HG03108 (cell line): ENCODE results near the gene CNIH2.
"Not testable (repeated sequence)": the region's sequence is repeated elsewhere in the genome, so short reads cannot be mapped to it uniquely, and the experiment has no call there.

ENCODE experiments used
- ATAC-seq: cut with Tn5 transposase; IDR thresholded peaks from one replicate; pipeline ENCODE4 v1.9.1; 2021; ENCODE audit warnings: moderate library complexity; ENCODE audit not compliant: unreplicated experiment

CNIH2 gene

DNA sequence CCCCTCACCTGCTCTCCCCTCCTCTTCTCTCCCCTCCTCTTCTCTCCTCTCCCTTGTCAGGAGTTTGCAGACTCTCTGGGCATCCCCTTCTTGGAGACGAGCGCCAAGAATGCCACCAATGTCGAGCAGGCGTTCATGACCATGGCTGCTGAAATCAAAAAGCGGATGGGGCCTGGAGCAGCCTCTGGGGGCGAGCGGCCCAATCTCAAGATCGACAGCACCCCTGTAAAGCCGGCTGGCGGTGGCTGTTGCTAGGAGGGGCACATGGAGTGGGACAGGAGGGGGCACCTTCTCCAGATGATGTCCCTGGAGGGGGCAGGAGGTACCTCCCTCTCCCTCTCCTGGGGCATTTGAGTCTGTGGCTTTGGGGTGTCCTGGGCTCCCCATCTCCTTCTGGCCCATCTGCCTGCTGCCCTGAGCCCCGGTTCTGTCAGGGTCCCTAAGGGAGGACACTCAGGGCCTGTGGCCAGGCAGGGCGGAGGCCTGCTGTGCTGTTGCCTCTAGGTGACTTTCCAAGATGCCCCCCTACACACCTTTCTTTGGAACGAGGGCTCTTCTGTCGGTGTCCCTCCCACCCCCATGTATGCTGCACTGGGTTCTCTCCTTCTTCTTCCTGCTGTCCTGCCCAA is 1.9 kb upstream of the CNIH2 start:
- ATAC-seq: no peak

DNA sequence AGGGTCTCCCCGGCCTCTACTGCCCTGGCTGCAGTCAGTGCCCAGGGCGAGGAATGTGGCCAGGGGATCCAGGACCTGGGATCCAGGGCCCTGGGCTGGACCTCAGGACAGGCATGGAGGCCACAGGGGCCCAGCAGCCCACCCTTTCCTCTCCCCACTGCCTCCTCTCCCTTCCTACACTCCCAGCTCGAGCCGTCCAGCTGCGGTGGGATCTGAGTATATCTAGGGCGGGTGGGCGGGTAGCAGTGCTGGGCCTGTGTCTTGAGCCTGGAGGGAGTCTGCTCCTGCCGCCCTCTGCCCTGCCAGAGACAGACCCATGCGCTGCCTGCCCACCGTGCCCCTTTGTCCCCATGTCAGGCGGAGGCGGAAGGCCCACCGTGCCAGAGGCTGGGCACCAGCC is 1.4 kb upstream of the CNIH2 start:
- ATAC-seq: not testable (repeated sequence)

DNA sequence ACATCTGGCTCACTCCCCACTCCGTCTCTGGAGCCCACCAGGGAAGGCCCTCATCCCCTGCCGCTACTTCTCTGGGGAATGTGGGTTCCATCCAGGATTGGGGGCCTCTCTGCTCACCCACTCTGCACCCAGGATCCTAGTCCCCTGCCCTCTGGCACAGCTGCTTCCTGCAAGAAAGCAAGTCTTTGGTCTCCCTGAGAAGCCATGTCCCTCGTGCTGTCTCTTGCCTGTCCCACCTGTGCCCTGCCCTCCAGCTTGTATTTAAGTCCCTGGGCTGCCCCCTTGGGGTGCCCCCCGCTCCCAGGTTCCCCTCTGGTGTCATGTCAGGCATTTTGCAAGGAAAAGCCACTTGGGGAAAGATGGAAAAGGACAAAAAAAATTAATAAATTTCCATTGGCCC is 911 bp upstream of the CNIH2 start:
- ATAC-seq: not testable (repeated sequence)

DNA sequence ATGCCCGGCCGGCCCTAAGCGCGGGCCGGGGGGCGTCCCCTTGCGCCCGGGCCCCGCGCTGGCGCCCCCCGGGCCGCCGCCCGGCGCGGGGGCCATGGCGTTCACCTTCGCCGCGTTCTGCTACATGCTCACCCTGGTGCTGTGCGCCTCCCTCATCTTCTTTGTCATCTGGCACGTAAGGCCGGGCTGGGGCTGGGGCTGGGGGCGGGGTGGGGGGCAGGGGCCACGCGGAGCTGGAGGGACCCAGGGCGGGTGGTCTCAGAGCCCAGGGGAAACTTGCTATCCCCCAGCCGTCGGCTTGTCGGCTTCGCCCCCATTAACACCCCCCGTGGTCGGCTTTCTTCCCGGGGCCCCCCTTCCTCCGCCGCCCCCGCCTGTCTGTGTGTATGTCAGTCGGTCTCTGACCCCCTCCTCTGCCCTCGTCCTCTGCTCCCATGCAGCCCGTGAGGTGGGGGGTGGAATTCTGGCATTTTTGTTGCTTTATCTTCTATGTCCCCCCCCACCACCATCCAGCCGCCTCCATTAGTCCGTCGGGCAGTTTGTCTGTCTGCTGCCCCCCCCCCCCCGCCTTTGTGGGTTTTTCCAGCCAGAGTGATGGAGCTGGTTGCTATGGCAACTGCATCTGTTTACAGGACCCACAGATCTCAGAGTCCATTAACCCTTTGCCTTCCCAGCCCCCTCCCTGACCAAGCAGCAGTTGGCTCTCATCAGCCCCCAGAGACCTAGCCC is 552 bp downstream of the CNIH2 start:
- ATAC-seq: no peak

DNA sequence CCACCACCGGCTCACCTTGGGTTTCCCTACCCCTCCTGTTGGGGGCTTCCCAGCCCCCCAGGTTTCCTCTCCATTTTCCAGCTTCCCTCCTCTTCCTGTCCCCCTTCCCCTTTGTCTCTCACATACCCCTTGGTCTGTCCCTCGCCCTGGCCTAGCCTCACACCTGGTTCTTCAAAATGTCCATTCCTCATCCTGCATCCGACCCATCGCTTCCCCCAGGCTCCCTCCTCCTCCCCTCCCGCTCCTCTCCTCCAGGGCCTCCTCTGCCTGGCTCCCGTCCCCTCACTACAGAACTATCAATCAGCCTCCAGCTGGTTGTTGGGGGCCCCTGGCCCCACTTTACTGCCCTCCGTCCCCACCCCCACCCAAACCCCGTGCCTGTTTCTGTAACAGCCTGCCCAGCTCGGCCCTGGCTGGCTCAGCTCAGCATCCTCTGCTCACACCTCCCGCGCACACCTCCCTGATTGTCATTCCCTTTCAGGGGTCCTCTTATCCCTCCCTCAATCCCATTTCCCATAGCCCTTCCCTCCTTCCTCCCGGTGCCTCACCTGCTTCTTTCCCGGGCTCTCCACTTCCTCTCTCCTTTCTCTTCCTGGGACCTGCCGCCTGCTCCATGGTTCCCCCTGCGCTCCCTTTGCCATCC is 1.2 kb downstream of the CNIH2 start:
- ATAC-seq: no peak

DNA sequence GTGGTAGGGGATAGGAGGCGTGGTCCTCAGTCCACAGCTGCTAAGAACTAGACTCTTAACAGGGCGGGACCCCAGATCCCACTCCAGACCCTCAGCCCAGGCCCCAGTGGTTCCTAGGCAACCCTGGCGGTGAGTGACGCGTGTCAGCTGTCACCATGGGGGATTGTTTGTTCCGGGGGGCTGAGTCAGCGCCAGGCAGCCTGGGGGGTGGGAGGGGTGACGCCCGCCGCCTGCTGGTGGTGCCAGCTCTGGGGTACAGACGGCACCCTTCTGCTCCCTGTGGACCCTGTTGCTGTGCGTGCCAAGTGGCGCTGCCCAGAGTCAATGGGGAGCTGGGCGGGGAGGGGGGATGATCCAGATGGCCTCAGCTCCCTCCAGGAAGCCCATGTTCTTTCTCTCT is 2.5 kb downstream of the CNIH2 start:
- ATAC-seq: no peak

DNA sequence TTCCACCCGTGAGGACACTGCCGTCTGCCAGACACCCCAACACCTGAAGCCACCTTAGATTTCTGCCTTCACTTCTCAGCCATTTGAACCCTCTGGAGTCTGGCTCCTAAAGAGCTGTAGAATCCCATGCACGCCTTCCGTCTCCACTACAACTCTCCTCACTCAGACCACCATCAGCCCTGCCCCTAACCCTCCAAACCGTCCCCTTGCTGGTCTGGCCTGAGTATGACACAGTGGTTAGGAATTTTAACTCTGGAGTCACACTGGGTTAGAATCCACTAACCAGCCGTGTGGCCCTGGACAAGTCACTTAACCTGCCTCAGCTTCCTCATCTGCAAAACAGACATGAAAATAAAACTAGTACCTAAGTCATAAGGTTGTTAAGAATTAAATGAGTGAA is 3.0 kb downstream of the CNIH2 start:
- ATAC-seq: no peak

DNA sequence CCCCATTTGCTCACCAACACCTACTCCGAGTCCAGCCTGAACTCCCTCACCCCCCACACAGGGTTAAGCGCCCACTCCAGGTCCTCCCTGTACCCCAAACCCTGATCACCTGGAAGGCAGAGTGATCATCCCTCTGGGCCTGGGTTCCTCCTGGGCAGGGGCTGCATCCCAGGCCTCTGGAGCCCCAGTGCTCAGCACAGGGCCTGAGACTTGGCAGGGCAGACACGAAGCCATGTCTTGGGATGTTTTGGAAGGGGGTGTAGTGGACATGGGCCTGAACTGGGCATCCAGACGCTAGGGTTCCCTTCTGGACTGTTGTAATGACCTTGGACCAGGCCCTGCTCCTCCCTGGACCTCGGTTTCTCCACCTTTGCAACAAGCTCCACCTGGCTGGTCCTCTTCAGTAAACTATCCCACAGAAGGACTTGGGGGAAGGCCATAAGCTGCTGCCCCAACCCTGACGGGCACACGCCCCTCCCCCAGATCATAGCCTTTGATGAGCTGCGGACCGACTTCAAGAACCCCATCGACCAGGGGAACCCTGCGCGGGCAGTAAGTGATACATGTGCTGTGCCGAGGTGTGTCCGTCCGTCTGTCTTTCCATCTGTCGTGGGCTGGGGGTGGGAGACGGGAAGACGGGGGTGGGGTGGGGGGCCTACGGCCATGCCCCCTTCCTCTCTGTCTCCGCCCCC is 3.9 kb downstream of the CNIH2 start:
- no peak for ATAC-seq

DNA sequence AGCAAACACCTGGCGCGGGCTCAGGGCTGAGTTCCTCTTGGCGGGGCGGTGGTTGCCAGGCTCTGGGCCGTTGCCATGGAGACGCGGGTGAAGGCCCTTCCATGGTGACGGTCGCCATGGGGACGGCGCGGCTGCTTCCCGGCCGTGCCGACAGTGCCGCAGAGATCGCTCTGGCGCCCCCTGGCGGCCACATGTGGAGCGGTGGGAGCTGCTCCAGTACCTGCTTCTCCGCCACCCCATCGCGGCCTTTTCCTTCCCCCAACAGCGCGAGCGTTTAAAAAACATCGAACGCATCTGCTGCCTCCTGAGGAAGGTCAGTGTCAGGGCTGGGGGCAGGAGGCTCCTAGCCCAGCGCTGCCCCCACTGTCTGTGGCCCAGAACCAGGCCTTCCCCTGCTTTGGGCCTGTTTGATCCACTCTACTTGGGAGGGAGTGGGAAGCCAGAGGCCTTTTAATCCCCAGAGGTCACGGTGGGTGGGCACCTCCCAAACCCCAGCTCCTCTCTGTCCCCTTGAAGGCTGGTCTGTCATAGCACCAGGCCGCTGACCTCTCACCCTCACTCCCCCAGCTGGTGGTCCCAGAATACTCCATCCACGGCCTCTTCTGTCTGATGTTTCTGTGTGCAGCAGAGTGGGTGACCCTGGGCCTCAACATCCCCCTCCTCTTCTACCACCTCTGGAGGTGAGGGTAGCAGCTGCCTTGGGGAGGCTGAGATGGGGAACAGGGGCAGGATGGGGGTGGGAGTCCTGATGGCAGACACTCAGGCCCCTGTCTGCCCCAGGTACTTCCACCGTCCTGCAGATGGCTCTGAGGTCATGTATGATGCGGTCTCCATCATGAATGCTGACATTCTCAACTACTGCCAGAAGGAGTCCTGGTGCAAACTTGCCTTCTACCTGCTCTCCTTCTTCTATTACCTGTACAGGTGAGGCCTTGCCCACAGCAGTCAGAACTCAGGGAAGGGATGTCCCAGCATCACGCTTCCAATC is 4.8 kb downstream of the CNIH2 start:
- peak; percentile 64 for ATAC-seq

DNA sequence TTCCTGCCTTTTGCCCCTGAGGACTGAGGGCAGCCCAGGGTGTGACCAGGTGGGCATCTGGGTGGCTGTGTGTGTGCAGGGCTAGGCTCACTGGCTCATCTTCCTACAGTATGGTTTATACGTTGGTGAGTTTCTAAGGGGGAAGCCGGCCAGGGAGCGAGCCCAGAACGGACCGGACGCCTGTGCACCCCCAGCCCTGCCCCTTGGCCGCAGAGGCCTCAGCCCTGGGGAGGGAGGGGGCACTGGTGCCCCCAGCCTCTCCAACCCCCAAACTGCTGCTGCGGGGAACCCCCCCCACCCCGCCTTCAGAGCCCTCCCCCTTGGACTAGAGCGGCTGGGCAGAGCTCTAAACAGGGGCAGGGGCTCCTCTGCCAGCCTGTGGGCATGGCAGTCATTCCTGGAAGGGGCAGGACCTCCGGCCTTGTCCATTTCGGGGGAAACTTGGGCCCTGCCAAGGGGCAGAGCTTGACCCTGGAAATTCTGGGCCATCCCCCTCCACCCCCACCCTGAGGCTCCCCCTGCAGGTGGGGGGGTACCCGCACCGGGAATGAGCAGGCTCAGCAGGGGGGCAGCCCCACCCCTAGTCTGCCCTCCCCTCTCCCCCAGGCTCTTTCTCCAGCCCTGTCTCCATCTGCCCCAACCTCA is 5.6 kb downstream of the CNIH2 start:
- ATAC-seq: no peak

DNA sequence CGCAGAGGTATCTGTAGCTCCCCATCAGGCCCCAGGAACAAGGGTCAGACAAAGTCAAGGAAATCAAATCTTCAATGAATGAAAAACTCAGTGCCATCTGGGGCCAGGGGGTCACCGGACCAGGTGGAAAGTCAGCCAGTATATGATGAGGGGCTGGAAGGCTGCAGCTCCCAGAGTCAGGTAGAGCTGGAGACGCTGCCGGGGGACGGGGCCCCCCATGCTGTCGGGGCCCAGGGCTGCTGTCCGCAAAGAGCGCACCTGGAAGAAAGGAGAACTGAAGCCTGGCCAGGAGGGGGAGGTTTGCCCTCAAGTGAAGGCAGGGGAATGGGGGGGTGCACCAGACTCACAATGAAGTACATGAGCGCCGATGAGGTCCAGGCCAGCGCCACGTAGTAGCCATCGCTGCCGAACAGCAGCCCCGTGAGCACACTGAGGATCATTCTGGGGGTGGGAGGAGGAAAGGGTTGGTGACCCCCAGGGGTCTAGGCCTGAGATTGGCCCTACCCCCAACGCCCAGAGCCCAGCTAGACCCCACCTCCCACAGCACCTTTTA is 6.6 kb downstream of the CNIH2 start:
- ATAC-seq: no peak

DNA sequence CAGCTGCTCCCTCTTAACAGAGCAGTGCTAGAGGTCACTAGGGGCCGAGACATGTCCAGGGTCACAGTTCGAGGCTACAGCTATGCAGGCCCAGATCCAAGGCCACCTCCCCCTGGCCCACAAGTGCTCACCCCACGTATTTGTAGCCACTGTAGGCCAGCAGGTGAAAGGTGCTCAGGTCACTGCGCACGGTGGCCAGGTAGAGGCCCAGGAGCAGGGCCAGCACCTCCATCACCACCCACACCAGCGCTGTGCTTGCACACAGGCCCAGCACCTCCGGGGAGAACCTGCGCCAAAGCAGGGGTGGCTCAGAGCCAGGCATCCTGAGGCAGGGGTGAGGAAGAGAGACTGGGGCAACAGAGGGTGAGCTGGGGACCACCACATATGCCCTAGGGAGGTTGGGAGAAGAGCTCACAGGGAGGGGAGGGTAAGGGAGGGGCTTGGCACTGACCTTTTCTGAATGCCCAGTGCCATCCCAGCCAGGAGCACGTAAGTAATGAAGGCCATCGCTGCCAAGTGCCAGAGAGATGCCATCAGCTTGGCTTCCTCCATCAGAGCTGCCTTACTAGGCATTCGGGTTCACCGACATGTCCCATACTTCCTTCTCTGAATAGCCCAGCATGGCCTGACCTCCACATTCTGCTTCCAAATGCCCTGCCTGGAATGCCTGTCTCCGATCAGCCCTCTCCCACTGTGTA is 7.4 kb downstream of the CNIH2 start:
- no peak for ATAC-seq

DNA sequence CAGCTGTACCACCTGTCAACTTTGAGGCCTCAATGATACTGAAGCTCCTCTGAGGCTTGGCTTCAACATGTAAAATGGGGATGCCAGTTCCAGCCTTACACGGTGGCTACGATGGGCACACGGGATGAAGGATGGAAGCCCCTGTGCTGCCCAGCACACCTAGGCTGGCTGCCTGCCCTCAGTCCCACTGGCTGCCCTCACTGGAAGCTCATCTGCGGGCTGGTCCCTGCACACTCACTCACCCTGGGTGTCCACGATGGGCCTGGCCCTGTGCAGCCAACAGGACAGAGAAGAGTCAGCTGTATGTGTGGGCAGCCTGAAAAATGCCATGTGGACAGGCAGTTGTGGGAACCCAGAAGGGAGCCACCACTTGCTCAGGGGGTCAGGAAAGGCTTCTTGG is 8.7 kb downstream of the CNIH2 start:
- ATAC-seq: no peak

DNA sequence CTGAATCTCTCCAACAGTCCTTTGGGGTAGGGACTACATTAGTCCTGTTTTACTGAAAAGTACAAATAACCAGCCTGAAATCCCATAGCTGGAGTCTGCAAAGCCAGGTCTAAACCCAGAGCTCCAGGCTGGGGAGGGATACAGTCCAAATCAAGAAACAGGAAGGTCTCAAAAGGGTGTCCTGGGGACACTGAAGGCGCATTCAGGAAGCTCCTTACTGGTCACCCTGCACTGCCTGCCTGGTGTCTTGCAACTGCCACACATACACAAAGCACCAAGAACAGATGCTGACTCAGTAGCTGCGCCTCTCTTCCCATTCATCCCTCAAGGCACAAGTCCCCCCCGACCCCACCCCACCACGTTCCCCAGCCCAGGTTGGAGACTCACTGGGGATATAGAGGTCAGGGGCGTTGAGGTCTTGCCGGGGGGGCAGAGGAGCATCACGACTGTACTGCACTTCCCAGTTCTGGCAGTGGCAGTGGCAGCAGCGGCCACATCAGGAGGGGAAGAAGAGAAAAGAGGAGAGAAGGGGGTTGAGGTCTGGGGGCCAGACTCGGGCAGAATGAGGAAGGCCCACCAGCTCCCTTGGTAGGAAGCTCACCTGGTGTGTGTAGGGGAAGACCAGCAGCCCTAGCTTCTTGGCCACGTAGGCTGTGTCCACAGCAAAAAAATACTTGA is 9.4 kb downstream of the CNIH2 start:
- ATAC-seq: no peak

DNA sequence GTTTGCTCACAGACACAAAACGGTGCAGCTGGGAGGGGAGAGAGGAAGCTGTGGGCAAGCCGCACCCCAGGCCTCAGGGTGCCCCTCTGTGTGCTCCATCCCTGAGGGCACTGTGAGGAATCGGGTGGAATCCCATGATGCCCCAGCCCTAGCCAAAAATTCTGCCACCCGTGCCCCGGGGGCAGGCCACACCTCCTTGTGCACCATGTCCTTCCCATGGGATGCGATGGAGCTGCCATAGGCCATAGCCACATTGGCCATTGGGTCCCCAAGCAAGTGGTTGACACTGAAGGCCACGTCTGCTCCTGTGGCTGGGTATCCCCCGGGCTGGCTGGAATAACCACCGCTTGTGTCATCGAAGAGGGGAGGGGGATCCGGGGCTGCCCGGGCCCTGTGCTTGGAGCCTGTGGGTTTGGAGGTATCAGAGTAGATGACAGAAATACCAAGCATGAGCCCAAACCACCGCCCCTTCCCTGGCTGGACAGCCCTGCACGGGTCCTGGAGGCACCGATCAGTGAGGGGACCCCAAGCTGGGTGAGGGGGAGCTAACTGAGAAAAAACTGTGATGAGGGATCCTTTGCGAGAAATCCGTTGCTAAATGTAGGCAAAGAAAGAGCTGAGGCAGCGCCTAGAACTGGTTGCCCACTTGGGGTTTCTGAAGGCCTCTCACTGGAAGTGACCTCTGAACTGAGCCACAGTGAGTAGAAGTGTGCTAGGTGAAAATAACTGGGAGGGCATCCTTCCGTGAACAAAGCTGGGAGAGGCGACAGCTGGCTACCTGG is 10.1 kb downstream of the CNIH2 start:
- ATAC-seq: no peak

DNA sequence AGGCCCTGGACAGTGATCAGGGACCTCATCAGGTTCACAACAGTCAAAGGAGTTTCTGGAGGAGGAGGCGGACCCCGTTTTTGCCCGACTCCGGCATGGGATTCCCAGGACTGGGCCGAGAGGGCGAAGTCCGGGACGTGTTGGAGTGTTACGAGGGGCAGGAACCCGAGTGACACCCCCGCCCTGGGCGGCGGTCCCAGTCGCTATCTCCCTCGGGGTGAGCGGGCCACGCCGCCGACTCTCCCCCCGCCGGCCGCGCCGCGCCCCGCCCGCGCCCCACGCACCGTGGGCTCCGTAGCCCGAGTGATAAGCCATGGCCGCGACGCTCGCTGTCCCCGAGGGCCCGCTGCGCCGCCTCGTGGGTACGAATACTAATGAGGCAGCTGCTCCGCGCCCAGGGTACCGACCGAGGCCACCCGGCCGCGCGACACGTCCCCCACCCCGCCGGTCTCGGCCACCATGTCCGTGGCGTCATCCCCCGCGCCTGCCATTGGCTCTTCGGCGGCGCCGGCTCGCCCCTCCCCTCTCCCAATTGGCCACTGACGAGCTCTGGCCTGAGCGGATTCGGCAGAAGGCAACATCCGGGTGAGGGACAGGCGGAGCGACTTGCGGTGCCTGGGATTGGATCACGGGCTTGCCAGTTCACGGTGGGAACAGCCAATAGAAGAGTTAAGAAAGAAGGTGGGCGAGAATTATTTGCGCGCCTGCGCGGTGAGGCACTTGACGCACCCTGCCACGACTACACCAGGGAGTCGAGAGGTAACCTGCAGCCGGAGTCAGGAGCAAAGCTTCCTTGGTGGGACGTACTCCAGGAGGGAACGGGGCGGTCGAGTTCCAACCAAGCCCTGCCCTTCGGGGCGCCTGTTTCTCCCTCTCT is 10.9 kb downstream of the CNIH2 start, which contains the start of gene YIF1A:
TSS of gene YIF1A (minus strand) at position 473 of the 877 bp plus-strand sequence. CDS start at position 315, 158 bp downstream.
- peak; percentile 91 for ATAC-seq
